GM19351 (cell line): Measurements from ENCODE around the gene TIMM44.
A peak's percentile ranks its signal among the peaks of the same experiment; 100 is the strongest.
"Not testable (repeated sequence)": the region's sequence is repeated elsewhere in the genome, so short reads cannot be mapped to it uniquely, and the experiment has no call there.

ENCODE experiments used
- ATAC-seq: cut with Tn5 transposase; IDR thresholded peaks from one replicate; pipeline ENCODE4 v1.9.1; 2021; ENCODE audit warnings: mild to moderate bottlenecking, moderate library complexity; ENCODE audit not compliant: unreplicated experiment

The TIMM44 gene

GRCh38 chr19:7953060-7953459 is 9.6 kb upstream of the TIMM44 start:
- ATAC-seq: no peak

- ATAC-seq: no peak
These were observed 4.5 kb upstream of the TIMM44 start for GRCh38 chr19:7947939-7948338.

DNA sequence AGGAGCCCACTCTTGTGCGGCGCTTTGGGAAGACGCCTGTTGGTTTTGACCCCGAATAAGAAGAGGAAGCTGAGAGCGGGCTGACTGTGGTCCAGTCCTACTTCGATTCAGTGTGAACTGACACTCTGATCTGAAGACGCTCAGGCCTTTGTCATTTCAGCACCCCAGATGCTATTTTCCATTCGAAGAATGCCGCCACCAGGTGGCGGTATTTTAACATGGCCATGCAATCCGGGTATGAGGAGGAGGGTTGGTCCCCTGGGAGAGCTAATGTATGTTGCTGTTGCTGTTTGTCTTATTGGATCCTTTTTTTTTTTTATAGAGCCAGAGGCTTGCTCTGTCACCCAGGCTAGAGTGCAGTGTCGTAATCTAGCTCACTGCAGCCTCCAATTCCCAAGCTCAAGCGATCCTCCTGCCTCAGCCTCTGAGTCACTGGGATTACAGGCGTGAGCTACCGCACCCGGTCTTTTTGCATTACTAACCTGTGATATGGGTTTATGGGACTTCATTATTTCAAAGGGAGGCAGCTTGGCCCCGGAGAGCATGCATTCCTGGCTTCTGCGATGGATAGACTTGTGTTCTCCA is 803 bp upstream of the TIMM44 start:
- ATAC-seq: peak; percentile 35

GRCh38 chr19:7942981-7943443 is 454 bp downstream of the TIMM44 start:
- peak; percentile 11 for ATAC-seq

DNA sequence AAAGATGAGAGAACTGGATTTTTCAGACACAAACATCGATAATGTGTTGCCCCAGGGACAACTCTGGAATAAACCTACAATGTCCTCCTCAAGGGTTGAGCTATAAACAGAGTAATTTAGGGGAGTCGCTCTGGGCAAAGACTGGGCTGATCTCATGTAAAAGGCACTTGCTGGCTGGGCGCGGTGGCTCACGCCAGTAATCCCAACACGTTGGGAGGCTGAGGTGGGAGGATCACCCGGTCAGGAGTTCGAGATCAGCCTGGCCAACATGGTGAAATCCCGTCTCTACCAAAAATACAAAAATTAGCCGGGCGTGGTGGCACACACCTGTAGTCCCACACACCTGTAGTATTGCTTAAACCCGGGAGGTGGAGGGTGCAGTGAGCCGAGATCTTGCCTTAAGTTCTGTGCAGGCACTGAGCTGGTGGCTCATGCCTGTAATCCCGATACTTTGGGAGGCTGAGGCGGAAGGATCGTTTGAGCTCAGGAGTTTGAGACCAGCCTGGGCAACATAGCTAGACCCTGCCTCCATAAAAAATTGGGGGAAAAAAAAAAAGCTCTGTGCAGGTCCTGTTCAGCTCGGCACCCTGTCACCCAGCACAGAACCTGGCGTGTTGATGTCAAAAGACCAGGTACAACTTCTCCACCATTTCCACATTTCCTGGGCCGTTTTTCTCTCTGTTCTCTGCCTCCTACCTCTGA is 1.4 kb downstream of the TIMM44 start:
- ATAC-seq: no peak

DNA sequence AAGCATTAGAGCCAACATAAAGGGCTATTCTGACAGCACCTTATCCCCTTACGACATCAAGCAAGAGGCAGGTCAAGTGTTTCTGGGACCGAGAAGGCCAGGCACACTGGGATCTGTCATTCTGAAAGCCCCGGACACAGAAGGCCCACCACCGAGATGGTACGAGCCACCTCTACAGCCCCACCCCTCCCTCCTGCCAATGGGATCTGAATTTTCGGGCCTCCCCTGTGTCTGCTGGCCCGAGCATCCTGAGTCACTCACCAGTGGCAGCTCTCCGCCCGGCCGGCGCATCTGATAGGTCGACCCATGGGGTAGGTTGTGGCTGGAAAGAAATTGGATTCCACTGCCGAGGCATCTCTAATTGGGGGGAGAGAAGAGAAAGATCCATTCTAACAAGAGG is 2.6 kb downstream of the TIMM44 start:
- no peak for ATAC-seq

- ATAC-seq: no peak
These were observed 8.7 kb downstream of the TIMM44 start for GRCh38 chr19:7934766-7935165.

GRCh38 chr19:7933828-7934725 is 9.4 kb downstream of the TIMM44 start:
- no peak for ATAC-seq

GRCh38 chr19:7933411-7933810 is 10.1 kb downstream of the TIMM44 start:
- no peak for ATAC-seq

DNA sequence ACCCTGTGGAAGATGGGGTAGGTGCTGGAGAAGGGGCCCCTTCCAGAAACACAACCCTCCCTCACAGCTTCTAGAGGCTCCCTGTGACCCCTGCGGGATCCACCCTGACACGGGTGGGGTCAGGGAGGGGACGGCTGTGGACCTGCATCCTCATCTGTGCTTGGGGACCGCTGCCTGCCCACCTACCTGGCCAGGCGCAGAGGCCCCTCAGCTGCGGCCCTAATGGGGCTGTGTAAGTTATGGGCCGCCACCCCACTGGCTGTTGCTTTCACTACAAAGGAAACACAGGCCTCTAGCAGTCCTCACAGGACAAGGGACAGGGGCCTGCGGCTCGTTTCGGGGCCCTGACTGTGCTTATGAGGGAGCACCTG is 10.6 kb downstream of the TIMM44 start:
- ATAC-seq: no peak

GRCh38 chr19:7932276-7932929 is 11.1 kb downstream of the TIMM44 start:
- ATAC-seq: no peak

GRCh38 chr19:7931221-7932061 is 12.0 kb downstream of the TIMM44 start:
- ATAC-seq: no peak

- ATAC-seq: no peak
These were observed 12.7 kb downstream of the TIMM44 start for GRCh38 chr19:7930765-7931164.

GRCh38 chr19:7930030-7930429 is 13.4 kb downstream of the TIMM44 start:
- not testable (repeated sequence) for ATAC-seq

- no peak for ATAC-seq
These were observed 14.4 kb downstream of the TIMM44 start for GRCh38 chr19:7928741-7929701.

GRCh38 chr19:7928334-7928706 is 15.1 kb downstream of the TIMM44 start:
- ATAC-seq: no peak

- ATAC-seq: no peak
These were observed 15.7 kb downstream of the TIMM44 start for GRCh38 chr19:7927605-7928333.

- no peak for ATAC-seq
These were observed 16.5 kb downstream of the TIMM44 start for GRCh38 chr19:7926727-7927604.
